T-helper 2 cell treated with Interferon-gamma antibody and Interleukin-4, amounts not matched to agents 100 ng/mL and 5 ng/mL, for 36 hours (primary cell): ENCODE measurements around the gene DEPDC1B. TPM values are rescaled to one million over a fixed set of nuclear protein-coding genes. Genes with fewer than 3 reads are reported as not detected.
"Not testable (repeated sequence)": the region's sequence is repeated elsewhere in the genome, so short reads cannot be mapped to it uniquely, and the experiment has no call there.

ENCODE experiments used
- intact Hi-C: fragments of 100-400 bp; cut with micrococcal nuclease; formaldehyde crosslinking; loops from one replicate; pipeline ENCODE4 v1.15.1; 2023
- total RNA-seq: library from RNA; stranded (reverse); gene quantifications from 2 replicates; pipeline ENCODE4 v1.2.3, GENCODE V29; 2022

DEPDC1B gene, protein sequence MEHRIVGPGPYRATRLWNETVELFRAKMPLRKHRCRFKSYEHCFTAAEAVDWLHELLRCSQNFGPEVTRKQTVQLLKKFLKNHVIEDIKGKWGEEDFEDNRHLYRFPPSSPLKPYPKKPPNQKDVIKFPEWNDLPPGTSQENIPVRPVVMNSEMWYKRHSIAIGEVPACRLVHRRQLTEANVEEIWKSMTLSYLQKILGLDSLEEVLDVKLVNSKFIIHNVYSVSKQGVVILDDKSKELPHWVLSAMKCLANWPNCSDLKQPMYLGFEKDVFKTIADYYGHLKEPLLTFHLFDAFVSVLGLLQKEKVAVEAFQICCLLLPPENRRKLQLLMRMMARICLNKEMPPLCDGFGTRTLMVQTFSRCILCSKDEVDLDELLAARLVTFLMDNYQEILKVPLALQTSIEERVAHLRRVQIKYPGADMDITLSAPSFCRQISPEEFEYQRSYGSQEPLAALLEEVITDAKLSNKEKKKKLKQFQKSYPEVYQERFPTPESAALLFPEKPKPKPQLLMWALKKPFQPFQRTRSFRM
- 36.5 and 38.6 TPM in 2 replicates for total RNA-seq

DNA sequence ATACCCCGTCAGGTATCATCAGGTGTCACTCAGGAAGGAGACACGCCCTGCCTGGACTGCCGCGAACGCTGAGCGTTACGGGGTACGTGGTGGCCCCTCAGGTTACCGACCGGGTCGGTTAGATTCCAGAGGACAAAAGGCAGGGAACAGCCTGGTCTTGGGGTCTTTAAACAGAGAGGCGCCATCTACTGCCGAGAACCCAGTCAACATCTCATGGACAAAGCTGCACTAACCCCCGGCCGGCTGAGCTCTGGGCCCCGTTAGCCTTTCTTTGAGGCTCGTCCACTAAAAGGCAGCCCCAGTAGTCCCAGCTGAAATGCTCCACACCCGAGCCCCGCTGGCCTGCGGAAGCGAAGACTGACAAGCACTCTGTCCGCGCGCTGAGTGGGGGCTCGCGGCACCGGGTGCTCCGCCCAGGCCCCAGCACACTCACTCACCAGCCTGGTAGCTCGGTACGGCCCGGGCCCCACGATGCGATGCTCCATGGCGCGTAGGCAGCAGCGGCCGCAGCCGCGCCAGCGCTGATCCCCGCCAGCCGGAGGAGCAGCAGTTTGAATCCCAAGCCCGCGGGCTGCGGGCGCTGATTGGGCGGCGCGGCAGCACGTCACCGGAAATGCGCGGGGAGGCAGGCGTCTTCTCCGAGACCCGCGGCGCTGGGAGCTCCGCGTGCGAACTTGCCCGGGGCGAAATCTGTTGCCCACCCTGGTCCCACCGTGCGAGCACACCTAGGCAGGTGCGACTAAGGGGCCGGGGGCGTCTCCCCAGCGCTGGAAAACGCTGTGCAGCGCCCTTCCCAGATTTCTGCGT is at the start of gene DEPDC1B:
DEPDC1B (minus strand) TSS at position 558 of the 807 bp plus-strand sequence; CDS start at position 485, 73 bp downstream.
- intact Hi-C loops = loop anchor here (1.0 to 5.0 kb wide), 5 partner anchors 142 to 707 kb away; partner anchors contain the start of genes ELOVL7, ERCC8, NDUFAF2 and SMIM15

DNA sequence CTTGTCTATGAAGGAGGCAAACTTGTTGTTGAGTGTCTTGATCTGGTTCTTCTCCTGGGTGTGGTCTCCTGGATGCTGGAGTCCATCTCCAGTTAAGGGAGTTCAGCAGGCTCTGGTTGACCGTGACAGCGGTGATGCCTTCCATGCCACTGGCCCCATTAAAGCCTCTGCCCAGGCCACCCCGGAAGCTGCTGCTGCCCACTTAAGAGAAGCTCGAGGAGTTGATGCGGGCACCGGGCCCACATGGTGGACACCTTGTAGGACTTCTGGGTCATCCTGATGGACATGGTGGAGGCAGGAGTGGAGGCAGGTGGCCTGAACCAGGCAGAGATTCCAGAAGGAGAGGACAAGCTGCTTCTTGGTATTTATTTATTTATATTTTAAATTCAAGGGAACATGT is 44.7 kb upstream of the DEPDC1B start:
- intact Hi-C loops = no loop called here

DNA sequence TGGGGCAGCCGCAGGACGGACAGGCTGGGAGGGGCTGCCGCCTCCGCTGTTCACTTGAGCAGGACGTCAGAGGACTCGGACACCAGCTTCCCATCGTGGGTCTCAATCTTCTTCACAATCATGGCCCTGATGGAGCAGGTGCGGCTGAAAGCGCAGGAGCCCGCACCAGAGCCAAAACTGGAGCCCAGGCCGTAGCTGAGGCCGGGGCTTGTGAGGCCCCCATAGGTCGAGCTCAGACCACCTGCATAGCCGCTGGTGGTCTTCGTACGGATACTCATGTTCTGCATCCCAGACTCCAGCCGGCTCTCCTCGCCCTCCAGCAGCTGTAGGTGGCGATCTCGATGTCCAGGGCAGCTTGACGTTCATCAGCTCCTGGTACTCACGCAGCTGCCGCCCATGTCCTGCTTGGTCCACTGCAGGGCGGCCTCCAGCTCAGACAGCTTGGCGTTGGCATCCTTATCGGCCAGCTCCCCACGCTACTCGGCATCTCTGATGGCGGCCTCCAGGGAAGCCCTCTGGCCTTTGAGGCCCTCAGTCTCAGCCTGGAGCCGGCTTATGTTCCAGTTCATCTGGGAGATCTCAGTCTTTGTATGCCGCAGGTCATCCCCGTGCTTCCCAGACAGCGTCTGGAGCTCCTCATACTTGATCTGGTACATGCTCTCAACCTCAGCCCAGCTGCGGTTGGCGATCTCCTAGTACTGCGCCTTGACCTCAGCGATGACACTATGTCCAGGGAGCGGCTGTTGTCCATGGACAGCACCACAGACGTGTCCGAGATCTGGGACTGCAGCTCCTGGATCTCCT is 43.7 kb upstream of the DEPDC1B start:
- intact Hi-C loops = no loop called here

DNA sequence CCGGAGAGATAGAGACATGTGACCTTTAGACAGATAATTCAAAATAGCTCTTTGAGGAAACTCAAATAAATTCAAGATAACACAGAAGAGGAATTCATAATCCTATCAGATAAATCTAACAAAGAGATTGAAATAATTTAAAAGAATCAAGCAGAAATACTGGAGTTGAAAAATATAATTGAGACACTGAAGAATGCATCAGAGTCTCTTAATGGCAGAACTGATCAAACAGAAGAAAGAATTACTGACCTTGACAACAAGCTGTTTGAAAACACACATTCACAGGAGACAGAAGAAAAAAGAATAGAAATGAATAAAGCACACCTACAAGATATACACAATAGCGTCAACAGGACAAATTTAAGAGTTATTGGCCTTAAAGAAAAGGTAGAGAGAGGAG is 40.4 kb upstream of the DEPDC1B start:
- intact Hi-C loops = no loop called here

DNA sequence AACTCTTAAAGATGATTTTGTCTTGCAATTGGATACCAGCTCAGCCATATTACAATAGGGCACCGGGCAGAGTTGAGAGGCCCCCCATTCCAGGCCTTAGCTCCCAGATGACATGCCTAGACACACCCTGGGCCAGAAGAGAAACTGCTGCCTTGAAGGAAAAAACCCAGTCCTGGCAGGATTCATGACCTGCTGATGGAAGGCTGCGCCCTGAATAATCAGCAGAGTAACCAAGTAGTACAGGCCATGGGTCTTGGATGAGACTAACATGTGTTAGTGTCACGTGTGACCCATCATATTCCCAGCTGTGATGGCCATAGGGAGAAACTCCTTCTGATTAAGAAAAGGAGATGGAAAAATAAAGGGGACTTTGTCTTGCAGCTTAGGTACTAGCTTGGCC is 39.0 kb upstream of the DEPDC1B start:
- intact Hi-C loops = no loop called here

DNA sequence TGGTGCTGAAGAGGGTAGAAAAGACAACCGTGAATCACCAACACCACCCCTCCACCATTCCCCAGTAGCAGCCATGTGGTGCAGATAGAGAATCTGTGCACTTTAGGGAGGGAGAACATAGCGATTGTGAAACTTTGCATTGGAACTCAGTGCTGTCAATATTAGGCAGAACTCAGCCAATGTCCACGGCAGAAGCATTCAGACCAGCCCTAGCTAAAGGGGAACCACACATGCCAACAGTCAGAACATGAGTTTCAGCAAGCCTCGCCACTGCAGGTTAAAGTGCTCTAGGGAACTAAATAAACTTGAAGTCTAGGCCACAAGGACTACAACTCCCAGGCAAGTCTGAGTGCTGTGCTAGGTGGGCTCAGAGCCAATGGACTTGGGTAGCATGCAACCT is 38.5 kb upstream of the DEPDC1B start:
- intact Hi-C loops = no loop called here

DNA sequence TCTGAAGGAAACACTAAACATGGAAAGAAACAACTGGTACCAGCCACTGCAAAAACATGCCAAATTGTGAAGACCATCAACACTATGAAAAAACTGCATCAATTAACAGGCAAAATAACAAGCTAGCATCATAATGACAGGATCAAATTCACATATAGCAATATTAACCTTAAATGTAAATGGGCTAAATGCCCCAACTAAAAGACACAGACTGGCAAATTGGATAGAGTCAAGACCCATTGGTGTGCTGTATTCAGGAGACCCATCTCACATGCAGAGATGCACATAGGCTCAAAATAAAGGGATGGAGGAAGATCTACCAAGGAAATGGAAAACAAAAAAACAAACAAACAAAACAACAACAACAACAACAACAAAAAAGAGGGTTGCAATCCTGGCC is 30.9 kb upstream of the DEPDC1B start:
- intact Hi-C loops = not testable (repeated sequence)

DNA sequence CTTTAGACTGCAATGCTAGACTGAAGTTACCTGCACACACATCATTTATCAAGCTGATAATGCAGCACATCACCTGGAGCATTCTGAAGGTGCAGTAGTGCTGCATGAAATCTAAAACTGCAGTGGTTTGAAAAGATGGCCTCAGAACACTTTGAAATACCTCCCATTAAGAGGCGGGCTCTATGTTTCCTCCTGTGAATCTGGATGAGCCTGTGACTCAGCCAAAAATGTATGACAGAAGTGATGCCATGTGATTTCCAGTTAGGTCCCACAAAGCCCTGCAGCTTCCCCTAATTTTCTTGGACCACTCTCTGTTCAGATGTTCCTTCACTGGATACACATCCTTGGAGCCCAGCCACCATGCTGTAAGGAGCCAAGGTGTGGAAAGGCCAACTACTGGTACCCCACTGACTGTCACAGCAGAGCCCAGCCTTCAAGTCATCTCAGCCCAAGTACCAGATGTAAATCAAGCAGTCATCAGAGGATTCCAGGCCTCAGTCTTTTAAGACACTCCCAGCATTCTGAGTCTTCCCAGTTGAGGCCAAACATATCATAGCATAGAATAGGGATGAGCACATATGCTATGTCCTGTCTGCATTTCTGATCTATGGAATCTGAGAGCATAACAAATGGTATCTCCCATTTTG is 27.2 kb upstream of the DEPDC1B start:
- intact Hi-C loops = no loop called here

DNA sequence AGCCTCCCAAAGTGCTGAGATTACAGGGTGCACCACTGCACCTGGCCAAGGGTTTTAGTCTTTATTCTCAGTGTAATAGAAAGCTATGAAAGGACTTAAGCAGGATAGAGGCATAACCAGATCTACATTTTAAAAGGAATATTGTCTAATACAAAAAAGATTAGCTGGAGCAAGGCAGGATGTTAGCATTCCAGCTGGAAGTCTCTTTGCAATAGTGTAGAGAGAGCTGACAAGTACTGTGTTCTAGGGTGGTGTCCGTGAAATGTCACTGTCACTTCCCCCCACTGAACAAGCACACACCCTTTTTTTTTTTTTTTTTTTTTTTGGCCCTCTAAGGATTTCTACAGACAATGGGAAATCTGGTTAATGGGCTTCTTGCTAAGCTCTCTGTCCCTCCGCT is 24.2 kb upstream of the DEPDC1B start:
- intact Hi-C loops = no loop called here

DNA sequence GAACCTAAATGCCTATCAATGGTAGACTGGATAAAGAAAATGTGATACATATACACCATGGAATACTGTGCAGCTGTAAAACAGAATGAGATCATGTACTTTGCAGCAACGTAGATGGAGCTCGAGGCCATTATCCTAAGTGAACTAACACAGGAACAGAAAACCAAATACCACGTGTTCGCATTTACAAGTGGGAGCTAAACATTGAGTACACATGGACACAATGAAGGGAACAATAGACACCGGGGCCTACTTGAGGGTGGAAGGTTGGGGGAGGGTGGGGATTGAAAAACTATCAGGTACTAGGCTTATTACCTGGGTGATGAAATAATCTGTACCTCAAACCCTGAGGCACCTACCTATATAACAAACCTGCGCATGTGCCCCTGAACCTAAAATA is 22.4 kb upstream of the DEPDC1B start:
- intact Hi-C loops = no loop called here

DNA sequence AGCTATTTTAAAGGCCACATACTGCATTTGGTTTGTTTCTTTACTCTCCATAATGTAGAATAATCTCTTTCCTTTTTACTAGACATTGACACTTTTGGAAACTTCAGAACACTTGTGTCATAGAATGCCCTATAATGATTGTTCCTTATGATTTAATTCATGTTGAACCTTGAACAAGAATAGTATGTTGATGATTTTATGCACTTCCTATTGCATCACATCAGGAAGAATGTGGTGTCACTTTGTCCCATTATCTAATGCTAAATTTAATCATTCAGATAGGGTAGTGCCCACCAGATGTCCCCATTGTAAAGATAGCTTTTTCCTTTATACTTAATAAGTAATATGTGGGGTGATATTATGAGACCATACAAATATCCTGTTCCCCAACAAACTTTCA is 19.4 kb upstream of the DEPDC1B start:
- intact Hi-C loops = no loop called here

DNA sequence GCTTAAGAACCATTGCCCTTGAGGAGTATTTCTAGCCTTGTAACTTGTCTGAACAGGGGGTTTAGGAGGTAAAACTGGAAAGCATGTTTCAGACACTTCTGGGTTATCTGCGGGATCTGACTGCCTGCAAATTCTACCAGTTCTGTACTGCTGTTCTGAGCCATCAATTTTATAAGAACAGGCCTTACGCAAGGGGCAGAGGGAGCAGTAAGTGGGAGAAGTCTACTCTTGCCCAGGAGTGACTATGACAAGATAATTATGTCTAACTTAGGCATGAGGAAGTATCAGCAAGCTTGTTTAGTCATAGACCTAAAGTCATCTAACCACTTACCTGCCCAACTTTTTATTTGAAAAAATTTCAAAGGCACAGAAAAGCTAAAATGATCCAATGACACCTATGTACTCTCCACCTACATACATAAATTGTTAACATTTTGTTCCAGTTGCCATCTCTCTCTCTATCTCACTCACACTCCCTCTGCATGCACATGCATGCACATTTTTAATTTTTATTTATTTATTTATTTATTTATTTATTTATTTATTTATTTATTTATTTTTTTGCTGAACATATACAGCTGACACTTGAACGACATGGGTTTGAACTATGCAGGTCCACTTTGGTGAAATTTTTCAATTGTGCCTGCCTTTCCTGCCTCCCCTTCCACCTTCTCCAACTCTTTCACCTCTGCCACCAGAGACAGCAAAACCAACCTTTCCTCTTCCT is 18.4 kb upstream of the DEPDC1B start:
- intact Hi-C loops = no loop called here

DNA sequence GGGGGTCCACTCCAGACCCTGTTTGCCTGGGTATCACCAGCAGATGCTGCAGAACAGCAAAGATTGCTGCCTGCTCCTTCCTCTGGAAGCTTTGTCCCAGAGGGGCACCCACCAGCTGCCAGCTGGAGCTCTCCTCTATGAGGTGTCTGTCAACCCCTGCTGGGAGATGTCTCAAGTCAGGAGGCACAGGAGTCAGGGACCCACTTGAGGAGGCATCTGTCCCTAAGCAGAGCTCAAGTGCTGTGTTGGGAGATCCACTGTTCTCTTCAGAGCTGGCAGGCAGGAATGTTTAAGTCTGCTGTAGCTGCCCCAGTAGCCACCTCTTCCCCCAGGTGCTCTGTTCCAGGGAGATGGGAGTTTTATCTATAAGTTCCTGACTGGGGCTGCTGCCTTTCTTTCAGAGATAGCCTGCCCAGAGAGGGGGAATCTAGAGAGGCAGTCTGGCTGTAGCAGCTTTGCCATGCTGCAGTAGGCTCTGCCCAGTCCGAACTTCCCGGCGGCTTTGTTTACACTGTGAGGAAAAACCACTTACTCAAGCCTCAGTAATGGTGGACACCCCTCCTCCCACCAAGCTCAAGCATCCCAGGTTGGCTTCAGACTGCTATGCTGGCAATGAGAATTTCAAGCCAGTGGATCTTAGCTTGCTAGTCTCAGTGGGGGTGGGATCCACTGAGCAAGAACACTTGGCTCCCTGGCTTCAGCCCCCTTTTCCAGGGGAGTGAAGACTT is 15.4 kb upstream of the DEPDC1B start:
- intact Hi-C loops = not testable (repeated sequence)

DNA sequence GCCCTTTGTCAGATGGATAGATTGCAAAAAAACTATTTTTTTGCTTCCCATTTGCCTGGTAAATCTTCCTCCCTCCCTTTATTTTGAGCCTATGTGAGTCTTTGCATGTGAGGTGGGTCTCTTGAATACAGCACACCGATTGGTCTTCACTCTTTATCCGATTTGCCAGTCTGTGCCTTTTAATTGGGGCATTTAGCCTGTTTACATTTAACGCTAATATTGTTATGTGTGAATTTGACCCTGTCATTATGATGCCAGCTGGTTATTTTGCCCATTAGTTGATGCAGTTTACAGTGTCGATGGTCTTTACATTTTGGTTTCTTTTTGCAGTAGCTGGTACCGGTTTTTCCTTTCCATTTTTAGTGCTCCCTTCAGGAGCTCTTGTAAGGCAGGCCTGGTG is 13.0 kb upstream of the DEPDC1B start:
- intact Hi-C loops = no loop called here

DNA sequence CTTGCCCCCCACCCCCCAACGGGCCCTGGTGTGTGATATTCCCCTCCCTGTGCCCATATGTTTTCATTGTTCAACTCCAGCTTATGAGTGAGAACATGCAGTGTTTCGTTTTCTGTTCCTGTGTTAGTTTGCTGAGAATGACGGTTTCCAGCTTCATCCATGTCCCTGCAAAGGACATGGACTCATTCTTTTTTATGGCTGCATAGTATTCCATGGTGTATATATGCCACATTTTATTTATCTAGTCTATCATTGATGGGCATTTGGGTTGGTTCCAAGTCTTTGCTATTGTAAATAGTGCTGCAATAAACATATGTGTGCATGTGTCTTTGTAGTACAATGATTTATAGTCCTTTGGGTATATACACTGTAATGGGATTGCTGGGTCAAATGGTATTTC is 11.9 kb upstream of the DEPDC1B start:
- intact Hi-C loops = not testable (repeated sequence)

DNA sequence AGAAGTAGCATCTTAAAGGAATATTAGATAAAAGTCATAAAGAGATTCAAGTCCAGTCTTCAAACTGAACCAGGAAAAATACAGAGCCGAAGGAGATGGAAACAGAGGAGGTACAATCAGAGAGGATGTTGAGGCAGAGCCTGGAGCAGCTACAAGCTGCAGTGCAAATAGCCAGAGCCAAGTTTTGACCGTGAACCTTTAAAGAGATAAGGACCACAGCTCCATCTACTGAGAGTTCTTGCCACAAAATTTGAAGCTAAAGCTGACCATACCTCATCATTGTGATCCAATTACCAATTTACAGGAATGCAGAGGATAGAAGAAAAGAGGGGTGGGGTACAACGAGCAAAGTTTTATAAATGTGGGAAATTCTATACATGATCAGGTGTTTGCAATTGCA is 10.4 kb upstream of the DEPDC1B start:
- intact Hi-C loops = no loop called here

DNA sequence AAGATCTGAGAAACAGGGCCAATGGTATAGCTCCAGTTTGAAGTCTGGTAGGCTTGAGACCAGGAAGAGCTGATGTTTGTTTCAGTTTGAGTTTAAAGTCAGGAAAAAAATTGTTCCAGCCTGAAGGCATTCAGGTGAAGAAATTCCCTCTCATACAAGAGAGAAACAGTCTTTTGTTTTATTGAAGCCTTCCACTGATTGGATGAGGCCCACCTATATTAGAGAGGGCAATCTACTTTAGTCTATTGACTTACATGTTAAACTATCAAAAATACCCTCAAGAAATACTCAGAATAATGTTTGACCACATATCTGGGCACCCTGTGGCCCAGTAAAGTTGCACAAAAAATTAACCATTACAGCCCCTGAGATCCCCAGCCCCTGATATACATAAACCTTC is 5.2 kb upstream of the DEPDC1B start:
- intact Hi-C loops = no loop called here

DNA sequence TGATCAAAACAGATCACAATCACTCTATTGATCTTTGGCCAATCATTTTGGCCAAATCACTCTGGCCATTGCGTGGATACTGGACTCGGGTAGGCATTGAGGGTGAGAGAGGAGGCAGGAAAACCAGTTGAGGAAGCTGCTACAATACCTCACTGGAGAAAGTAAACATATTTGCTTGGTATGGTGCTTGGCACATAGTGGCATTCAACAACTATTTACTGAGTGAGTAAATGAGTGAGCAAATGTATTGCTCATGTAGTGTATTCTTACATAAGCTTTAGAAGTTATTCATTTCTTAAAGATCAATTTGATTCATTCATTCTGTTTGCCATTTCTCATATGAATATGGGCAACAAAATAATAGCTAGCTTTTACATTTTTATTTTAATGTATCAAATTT is 4.0 kb upstream of the DEPDC1B start:
- intact Hi-C loops = loop anchor here (5.0 kb wide), 1 partner anchor 138 kb away; the partner anchor contains the start of gene ELOVL7

DNA sequence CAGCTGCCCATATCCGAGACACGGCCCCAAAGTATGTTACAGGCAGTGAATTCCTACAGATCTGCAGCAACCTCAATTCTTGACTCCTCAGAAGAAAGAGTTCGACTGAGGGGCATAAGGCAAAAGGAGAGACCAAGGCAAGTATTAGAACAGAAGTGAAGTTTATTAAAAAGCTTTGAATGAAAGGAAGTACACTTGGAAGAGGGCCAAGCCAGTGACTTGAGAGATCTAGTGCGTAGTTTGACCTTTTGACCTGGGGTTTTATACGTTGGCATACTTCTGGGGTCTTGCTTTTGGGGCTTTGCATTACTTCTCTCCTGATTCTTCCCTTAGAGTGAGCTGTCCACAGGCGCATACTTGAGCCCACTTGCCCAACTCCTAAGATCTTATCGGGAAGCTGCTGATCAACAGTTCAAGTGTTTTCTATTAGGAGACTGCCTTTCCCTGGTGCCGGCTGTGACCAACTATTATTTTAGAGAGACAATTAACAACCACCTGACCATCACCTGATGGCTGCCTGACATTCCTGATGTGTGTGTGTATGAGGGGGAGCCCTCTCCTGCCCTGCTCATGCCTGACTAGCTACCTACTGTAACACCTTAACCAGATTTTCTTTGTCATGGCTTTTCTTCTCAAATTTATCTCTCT is 1.5 kb upstream of the DEPDC1B start:
- intact Hi-C loops = loop anchor here (2.0 to 5.0 kb wide), 2 partner anchors 141 to 631 kb away; partner anchors contain the start of genes ELOVL7 and ZSWIM6
